Iris pigment epithelial cell (primary cell): Measurements from ENCODE around the gene ACSS1.

ENCODE experiments used
- DNase-seq: peaks from one replicate; pipeline ENCODE4 v3.0.0-alpha.2; 2011; ENCODE audit warnings: low read depth

ACSS1 gene

DNA sequence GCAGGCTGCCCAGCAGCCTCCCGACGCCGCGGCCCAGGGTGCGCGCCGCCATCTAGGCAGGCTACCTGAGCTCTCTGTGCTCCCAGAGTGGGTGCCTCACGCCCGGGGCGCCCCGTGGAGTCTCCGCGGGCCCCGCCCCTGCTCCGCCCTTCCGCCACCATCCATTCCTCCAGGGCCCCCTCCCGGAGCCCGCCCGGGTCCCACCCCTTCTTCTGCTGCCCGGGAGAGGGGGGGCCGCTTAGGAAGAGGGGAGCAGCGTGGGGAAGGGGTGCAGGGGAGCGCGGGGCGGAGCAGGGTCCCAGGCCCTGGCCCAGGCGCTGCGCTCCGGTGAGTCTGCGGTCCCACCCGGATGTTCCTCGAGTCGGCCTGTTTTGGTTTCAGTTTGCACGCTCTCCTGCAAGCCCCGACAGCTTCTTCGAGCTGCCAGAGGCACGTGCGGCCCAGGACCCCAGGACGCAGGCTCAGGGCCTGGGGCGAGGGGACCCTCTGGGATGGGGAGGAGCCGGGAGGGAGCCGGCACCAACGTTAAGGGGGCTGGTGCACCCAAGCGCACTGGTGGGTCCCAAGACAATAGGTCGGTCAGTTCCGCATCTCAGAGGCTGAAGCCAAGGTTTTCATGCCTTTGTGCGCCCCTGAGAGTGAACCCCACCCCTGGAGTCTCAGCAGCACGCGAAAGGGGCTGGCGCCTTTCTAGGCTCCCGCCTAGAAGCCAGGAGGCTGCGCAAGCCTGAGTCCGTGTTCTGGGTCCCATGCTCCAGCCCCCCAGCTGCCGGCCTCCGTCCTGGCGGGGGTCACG, at the start of gene ACSS1:
ACSS1 (minus strand) TSS at position 89 of the 796 bp plus-strand sequence; CDS start at position 52, 37 bp downstream.
- DNase-seq, result no peak

DNA sequence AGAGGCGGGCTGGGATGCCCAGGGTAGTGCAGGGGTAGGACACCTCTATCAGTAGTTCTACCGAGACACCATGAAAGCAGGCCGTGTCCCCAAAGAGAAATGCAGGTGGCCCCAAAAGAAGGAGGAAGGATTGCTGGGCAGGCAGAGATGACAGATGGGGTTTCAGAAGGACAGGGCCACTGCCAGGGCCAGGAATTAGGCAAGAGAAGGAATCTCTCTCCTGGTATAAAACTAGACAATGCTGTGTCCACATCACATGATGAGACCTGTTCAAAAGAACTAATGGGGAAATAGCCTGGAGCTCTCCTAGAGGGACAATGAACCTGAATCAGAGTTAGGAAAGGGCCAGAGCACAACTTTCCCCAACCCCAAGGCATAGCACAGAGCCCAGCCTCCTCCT, 45.6 kb upstream of the ACSS1 start:
- DNase-seq, result no peak

DNA sequence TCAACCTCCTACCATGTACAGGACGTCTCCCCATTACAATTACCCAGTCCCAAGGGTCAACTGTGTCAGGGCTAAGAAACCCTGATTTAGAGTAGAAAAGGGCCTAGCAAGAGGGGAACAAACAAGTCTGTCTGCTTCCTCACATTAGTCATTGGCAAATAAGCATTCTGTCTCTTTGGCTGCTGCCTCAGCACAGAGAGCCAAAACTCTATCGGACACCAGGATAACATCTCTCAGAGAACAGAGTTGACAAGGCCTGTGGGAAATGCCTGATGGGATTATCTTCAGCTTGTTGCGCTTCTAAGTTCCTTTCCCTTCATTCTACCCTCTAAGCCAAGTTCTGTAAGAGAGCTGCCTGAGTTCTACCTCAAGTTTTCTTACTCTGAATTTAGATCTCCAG, 43.0 kb upstream of the ACSS1 start:
- DNase-seq, result no peak

GRCh38 chr20:25099601-25100140, 41.7 kb upstream of the ACSS1 start:
- DNase-seq, result no peak

GRCh38 chr20:25097498-25097897, 39.6 kb upstream of the ACSS1 start:
- no peak for DNase-seq

GRCh38 chr20:25090492-25091429, 32.8 kb upstream of the ACSS1 start:
- no peak for DNase-seq

GRCh38 chr20:25089662-25090061, 31.7 kb upstream of the ACSS1 start:
- DNase-seq, result no peak

GRCh38 chr20:25089096-25089495, 31.2 kb upstream of the ACSS1 start:
- no peak for DNase-seq

DNA sequence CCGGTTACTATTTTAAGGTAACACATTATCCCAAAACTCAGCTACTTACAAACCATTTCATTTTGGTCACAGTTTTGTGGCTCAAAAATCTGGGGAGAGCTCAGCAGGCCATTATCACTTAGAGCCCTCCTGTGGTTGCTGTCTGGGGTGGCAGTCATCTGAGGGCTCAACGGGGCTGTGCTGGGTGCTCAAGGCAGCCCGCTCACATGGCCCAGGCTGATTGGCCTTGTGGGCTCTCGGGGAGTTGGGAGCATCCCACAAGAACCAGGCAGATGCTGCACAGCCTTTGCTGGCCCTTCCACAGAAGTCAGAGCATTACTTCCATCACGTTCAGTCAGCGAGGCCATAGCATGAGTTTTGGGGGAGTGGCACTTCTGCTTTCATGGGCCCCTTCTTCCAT, 30.3 kb upstream of the ACSS1 start:
- DNase-seq, result no peak

DNA sequence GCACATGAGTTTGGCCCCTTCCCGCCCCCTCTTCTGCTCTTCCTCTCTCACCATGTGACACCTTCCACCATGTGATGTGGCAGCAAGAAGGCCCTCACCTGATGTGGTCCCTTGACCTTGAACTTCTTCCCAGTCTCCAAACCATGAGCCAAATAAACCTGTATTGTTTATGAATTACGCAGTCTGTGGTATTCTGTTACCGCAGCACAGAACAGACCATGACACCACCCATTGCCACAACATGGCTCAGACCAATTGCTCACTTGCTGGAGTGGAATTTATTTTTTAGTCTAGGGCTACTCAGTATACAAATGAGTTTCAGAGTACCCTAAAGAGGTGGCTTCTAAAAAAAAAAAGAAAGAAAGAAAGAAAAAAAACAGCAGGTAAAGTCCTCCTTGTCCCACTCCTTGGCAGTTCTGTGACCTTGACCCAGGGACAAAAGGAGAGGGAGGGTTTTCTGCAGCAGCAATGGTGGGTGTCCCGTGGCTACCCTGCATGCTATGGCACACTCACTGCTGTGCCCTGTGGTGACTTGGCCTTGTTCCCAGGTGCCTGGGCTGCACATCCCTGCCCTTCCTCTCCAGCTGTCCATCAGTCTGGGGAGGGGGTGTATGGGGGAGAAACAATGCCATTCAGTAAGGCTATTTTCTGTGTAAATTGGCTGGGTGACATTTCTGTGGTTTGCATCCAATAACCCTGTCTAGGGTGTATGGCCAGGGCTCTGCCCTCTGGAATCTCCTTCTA, 29.4 kb upstream of the ACSS1 start:
- DNase-seq, result no peak

- no peak for DNase-seq
Observed at GRCh38 chr20:25085756-25086495, 28.0 kb upstream of the ACSS1 start.

GRCh38 chr20:25084626-25085187, 26.8 kb upstream of the ACSS1 start:
- no peak for DNase-seq

DNA sequence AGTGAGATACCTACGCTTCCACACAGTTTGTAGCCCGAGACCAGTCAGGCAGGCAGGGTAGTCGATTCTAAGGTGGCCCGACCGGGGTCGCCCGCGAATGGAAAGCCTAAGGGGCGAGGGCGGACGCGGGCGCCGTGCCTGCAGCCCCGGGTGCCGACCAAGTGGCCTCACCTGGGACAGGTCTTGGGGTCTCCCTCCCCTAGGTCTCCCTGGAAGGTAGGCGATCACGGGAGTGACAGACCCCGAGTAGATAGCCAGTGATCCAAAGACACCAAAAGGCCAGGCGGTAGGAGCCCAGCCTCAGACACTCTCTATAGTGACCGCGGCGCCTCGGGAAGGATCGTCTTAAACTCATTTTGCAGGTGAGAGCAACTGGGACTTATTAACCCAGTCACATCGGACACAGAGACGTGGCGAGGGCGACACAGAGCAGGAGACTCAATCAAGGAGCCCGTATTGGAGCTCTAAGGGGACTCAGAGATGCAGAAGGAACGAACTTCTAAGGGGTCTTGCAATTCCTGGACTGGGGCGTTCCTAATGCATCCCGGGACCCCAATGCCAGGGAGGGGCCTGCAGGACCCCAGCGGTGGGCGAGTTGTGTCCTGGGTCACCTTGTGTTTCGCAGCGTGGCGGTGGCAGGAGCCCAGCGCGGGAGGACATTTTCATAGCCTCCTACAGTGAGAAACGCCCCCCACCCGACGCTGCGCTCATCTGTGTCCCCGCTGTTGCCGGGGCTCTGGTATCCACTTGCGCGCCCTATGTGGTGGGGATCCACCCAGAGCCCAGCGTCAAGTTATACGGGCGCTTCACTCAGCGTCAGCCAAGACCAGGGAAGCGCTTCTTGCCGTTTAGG, 26.1 kb upstream of the ACSS1 start:
- DNase-seq, result no peak

DNA sequence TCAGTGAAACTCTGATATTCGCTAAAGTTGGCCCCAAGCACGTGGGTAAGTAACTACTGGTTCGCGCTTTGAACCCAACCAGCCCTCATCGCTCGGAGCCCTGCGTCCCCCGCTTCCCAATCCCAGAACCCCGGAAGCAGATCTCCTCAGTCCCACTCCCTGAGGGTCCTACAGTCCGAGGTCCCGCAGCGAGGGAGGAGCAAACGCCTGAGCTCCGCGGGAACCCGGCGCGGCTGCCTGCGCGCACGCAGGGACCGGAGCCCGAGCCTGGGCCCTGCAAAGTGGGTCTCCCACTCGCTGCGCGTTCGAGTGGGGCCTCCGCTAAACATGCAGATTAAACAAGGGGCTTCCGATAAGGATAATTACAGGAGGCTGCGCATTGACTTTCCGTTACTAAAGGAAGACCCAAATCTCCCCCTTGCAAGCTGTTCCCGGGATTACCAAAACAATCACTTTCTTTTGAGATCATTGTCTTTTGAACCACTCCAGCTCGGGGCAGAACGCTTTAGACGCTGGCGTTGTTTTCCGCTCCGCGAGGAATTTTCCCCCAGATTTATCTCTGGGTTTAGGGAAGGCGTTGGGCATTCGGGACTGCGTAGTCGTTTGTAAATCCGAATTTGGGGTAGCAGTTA, 25.3 kb upstream of the ACSS1 start:
- no peak for DNase-seq

- no peak for DNase-seq
Observed at GRCh38 chr20:25082498-25082873, 24.5 kb upstream of the ACSS1 start.

GRCh38 chr20:25081730-25082497, 24.0 kb upstream of the ACSS1 start, which contains the start of gene VSX1:
TSS of gene VSX1 (minus strand) at chr20:25082141. CDS start at chr20:25082096, 45 bp downstream.
- no peak for DNase-seq

- no peak for DNase-seq
Observed at GRCh38 chr20:25081065-25081729, 23.3 kb upstream of the ACSS1 start.

DNA sequence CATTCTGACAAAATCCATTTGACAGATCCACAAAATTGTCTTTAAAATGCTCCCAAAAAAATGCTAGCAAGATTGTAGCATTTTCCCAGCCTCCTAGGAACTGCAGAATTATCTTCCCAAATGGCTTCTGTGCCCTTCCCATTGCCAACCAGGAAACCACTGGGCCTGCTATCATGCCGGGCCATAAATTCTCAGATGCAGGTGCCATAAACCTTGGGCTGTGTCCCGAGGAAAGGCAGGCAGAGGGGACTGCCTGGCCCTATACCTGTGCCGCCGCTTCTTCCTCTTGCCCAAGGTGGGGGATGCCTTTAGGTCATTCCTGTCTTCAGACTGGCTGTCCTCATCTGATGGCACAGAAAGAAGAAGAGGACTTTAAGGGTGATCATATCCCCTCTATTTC, 21.2 kb upstream of the ACSS1 start:
- no peak for DNase-seq
